Measurements from ENCODE around the gene LRMDA. TPM values are rescaled to one million over a fixed set of nuclear protein-coding genes. Genes with fewer than 3 reads are reported as not detected.

LRMDA gene
- total RNA-seq, 1 donor from 2014 or later: 2.1 TPM

DNA sequence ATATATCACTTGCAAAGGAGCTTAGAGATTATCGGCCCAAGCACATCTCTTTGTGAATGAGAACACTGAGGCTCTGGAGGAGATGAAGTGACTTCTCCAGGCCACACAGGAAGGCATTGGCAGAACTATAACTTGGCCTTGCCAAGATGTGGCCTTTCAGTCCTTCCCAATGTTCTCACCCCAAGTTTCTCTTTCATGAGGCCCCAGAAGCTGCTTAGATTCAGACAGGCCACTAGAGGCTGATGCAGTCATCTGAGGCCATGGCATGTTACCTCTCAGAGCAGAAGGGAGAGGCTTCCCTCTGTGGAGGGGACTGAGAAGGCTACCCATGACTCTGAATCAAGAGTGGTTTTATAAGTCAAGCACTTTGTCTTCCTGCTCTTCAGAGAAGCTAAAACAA, 1003.7 kb downstream of the LRMDA start:
- Mint-ChIP-seq H3K27ac (ENCODE audit: unreplicated experiment) (no peak overlapping the region), H3K4me1 (ENCODE audit: low read depth, unreplicated experiment) (peaks cover 11% of the 10 kb centered on the region)
- no peak for DNase-seq

DNA sequence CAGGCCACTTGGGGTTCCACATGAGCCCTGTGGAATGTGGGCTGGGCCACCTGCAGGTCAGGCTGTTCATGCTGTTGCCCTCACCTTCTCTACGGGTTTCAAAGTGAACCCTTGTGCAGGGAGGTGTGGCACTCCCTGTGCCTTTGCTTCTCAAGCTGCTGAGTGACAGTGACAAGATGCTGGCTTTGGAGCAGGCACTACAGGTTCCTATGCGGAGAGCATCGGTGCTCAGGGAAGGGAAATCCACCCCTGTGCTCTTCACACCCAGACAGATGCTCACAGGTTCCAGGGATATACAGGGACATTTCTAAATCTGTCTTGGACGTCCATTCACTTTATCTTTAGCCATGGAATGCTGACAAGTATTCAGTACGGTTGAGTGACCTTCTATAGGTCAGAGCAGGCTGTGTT, 1005.0 kb downstream of the LRMDA start:
- H3K36me3 Mint-ChIP-seq (ENCODE audit: unreplicated experiment): no peaks in the 10 kb centered on the region
- H3K27me3 Mint-ChIP-seq (ENCODE audit: unreplicated experiment): no peaks in the 10 kb centered on the region
- TF ChIP-seq, protein P1, sequence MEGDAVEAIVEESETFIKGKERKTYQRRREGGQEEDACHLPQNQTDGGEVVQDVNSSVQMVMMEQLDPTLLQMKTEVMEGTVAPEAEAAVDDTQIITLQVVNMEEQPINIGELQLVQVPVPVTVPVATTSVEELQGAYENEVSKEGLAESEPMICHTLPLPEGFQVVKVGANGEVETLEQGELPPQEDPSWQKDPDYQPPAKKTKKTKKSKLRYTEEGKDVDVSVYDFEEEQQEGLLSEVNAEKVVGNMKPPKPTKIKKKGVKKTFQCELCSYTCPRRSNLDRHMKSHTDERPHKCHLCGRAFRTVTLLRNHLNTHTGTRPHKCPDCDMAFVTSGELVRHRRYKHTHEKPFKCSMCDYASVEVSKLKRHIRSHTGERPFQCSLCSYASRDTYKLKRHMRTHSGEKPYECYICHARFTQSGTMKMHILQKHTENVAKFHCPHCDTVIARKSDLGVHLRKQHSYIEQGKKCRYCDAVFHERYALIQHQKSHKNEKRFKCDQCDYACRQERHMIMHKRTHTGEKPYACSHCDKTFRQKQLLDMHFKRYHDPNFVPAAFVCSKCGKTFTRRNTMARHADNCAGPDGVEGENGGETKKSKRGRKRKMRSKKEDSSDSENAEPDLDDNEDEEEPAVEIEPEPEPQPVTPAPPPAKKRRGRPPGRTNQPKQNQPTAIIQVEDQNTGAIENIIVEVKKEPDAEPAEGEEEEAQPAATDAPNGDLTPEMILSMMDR (IDR thresholded peaks at IDR 0.05; ENCODE audit: partially characterized antibody, unreplicated experiment): no peak
- H3K9me3 Mint-ChIP-seq (ENCODE audit: unreplicated experiment): peaks cover 3% of the 10 kb centered on the region
- no peak for DNase-seq
- H3K4me3 Mint-ChIP-seq (ENCODE audit: unreplicated experiment): no peak overlapping the region
- no peak overlapping the region for H3K27ac Mint-ChIP-seq (ENCODE audit: unreplicated experiment)
- H3K4me1 Mint-ChIP-seq (ENCODE audit: low read depth, unreplicated experiment): peaks cover 11% of the 10 kb centered on the region

More for the DNA sequence above, 1003.7 kb downstream of the LRMDA start:
- Mint-ChIP-seq H3K9me3 (ENCODE audit: unreplicated experiment) (peaks cover 3% of the 10 kb centered on the region), H3K36me3 (ENCODE audit: unreplicated experiment) (no peaks in the 10 kb centered on the region), H3K27me3 (ENCODE audit: unreplicated experiment) (no peaks in the 10 kb centered on the region), H3K4me3 (ENCODE audit: unreplicated experiment) (no peak overlapping the region)
- TF ChIP-seq, protein P1 (IDR thresholded peaks at IDR 0.05; ENCODE audit: partially characterized antibody, unreplicated experiment): no peak

DNA sequence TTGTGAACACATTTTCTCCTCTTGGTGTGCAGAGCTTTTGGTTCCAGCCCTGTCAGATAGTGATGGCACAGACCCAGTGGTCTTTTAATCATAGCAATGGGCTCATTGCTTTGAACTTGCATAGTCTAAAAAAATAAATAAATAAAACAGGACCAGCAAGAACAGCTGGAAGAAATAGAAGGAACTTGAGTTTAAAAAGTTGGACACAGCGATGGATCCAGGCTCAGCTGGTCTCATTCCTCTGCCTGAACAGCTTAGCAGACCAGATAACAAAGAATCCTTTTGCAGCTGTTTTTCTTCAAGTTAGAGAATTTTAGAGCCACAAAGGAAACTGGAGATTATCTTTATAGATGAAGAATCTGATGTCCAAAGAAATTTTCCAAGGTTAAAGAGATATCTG, 1005.6 kb downstream of the LRMDA start:
- H3K4me3 Mint-ChIP-seq (ENCODE audit: unreplicated experiment): no peak overlapping the region
- peaks cover 2% of the 10 kb centered on the region for H3K27me3 Mint-ChIP-seq (ENCODE audit: unreplicated experiment)
- H3K27ac Mint-ChIP-seq (ENCODE audit: unreplicated experiment): no peak overlapping the region
- TF ChIP-seq, protein P1 (IDR thresholded peaks at IDR 0.05; ENCODE audit: partially characterized antibody, unreplicated experiment): no peak
- H3K4me1 Mint-ChIP-seq (ENCODE audit: low read depth, unreplicated experiment): peaks cover 11% of the 10 kb centered on the region
- no peak for DNase-seq
- H3K9me3 Mint-ChIP-seq (ENCODE audit: unreplicated experiment): peaks cover 3% of the 10 kb centered on the region
- no peaks in the 10 kb centered on the region for H3K36me3 Mint-ChIP-seq (ENCODE audit: unreplicated experiment)

DNA sequence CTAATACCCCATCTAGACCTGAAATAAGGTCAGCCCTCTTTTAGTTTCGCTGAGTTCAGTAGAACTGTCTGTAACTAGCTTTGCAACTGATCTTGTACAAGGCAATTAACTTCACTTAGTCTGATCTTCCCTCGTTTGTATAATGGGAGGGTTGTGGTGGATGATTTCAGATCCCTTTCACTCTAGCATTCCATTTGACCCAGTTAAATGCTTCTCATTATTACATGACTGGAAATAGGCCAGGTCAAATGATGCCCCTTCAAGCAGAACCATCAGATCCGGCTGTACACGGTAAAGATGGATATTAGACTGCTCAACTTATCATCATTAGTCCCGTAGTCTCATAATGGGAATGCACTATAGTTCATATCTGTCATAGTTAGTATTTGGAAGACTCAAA, 1009.0 kb downstream of the LRMDA start:
- H3K4me1 Mint-ChIP-seq (ENCODE audit: low read depth, unreplicated experiment): no peaks in the 10 kb centered on the region
- no peak overlapping the region for H3K27ac Mint-ChIP-seq (ENCODE audit: unreplicated experiment)
- TF ChIP-seq, protein P1 (IDR thresholded peaks at IDR 0.05; ENCODE audit: partially characterized antibody, unreplicated experiment): no peak
- no peaks in the 10 kb centered on the region for H3K9me3 Mint-ChIP-seq (ENCODE audit: unreplicated experiment)
- no peaks in the 10 kb centered on the region for H3K36me3 Mint-ChIP-seq (ENCODE audit: unreplicated experiment)
- no peak overlapping the region for H3K4me3 Mint-ChIP-seq (ENCODE audit: unreplicated experiment)
- DNase-seq: no peak
- H3K27me3 Mint-ChIP-seq (ENCODE audit: unreplicated experiment): peaks cover 2% of the 10 kb centered on the region

DNA sequence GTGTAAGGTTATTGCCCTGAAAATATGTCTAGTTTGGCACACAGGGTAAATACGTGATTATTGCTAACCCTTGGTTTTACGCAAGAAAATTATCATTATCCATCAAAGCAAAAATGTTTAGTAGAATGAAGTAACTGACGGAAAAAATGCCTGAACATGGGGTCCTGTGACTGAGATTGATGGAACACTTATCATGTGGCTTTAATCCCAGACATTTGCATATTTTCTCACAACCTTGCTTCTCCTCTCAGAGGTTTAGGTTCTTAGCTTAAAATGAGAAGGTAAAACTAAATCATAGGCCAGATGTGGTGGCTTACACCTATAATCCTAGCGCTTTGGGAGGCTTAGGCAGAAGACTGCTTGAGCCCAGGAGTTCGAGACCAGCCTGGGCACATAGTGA, 1010.7 kb downstream of the LRMDA start:
- no peaks in the 10 kb centered on the region for H3K36me3 Mint-ChIP-seq (ENCODE audit: unreplicated experiment)

More for the DNA sequence above, 1010.7 kb downstream of the LRMDA start:
- Mint-ChIP-seq H3K4me3 (ENCODE audit: unreplicated experiment) (no peak overlapping the region), H3K9me3 (ENCODE audit: unreplicated experiment) (no peaks in the 10 kb centered on the region), H3K27ac (ENCODE audit: unreplicated experiment) (no peak overlapping the region), H3K27me3 (ENCODE audit: unreplicated experiment) (peaks cover 2% of the 10 kb centered on the region), H3K4me1 (ENCODE audit: low read depth, unreplicated experiment) (no peaks in the 10 kb centered on the region)
- DNase-seq: no peak
- TF ChIP-seq, protein P1 (IDR thresholded peaks at IDR 0.05; ENCODE audit: partially characterized antibody, unreplicated experiment): no peak
